HCEC 1CT (cell line): ENCODE measurements around the gene KLK2.
"Not testable (repeated sequence)": the region's sequence is repeated elsewhere in the genome, so short reads cannot be mapped to it uniquely, and the experiment has no call there.

Experiments used
- DNase-seq: peaks from one replicate; pipeline ENCODE4 v3.0.0-alpha.2; 2017

Gene KLK2

GRCh38 chr19:50896089-50896590 is 22.9 kb downstream of the KLK2 start:
- not testable (repeated sequence) for DNase-seq

- peak; percentile 44 for DNase-seq
These were observed 23.5 kb downstream of the KLK2 start for GRCh38 chr19:50896591-50897190.

- DNase-seq, result no peak
These were observed 24.0 kb downstream of the KLK2 start for GRCh38 chr19:50897191-50897607.

- DNase-seq, result no peak
These were observed 24.4 kb downstream of the KLK2 start for GRCh38 chr19:50897612-50898011.

GRCh38 chr19:50898018-50898417 is 24.8 kb downstream of the KLK2 start:
- no peak for DNase-seq

- DNase-seq, result no peak
These were observed 26.3 kb downstream of the KLK2 start for GRCh38 chr19:50899569-50899968.

- no peak for DNase-seq
These were observed 29.4 kb downstream of the KLK2 start for GRCh38 chr19:50902640-50903039.

GRCh38 chr19:50906217-50906616 is 33.0 kb downstream of the KLK2 start:
- no peak for DNase-seq

- DNase-seq, result no peak
These were observed 35.1 kb downstream of the KLK2 start for GRCh38 chr19:50908336-50908735.

GRCh38 chr19:50909240-50910070 is 36.2 kb downstream of the KLK2 start:
- DNase-seq, result no peak

GRCh38 chr19:50910722-50911121 is 37.5 kb downstream of the KLK2 start:
- DNase-seq, result no peak

- no peak for DNase-seq
These were observed 38.2 kb downstream of the KLK2 start, which contains the start of gene KLK4 for GRCh38 chr19:50911206-50912101. Gene KLK4 (minus strand): TSS chr19:50911395. CDS start chr19:50910738, 657 bp downstream.

GRCh38 chr19:50912102-50912599 is 38.9 kb downstream of the KLK2 start:
- DNase-seq, result no peak

- no peak for DNase-seq
These were observed 39.8 kb downstream of the KLK2 start for GRCh38 chr19:50912727-50913716.

- no peak for DNase-seq
These were observed 42.8 kb downstream of the KLK2 start for GRCh38 chr19:50916069-50916468.

- DNase-seq, result no peak
These were observed 48.4 kb downstream of the KLK2 start for GRCh38 chr19:50921426-50922316.

- DNase-seq, result peak; percentile 68
These were observed 49.1 kb downstream of the KLK2 start for GRCh38 chr19:50922317-50922853.

- DNase-seq, result no peak
These were observed 51.3 kb downstream of the KLK2 start for GRCh38 chr19:50924586-50924985.

GRCh38 chr19:50925734-50926133 is 52.5 kb downstream of the KLK2 start:
- no peak for DNase-seq

GRCh38 chr19:50926144-50926543 is 52.9 kb downstream of the KLK2 start:
- DNase-seq, result no peak
